HepG2 (cell line): ENCODE measurements around the gene HES7. TPM values are rescaled to one million over a fixed set of nuclear protein-coding genes. Genes with fewer than 3 reads are reported as not detected.

Experiments
- ELF3 ChIP-seq: IDR thresholded peaks from 2 replicates; pipeline ENCODE4 v1.6.1; 2016; ENCODE audit warnings: missing genetic modification reagents, missing compliant biosample characterization
- MED1 ChIP-seq: sonication (generic); formaldehyde crosslinking; IDR thresholded peaks from 2 replicates; pipeline ENCODE4 v1.4.0; 2020; ENCODE audit warnings: missing genetic modification reagents
- RBM39 ChIP-seq: fragments of 200-400 bp; formaldehyde crosslinking; IDR thresholded peaks from one replicate; pipeline ENCODE4 v1.6.1; 2018; ENCODE audit warnings: antibody characterized with exemption, mild to moderate bottlenecking, low read depth, low read length; ENCODE audit not compliant: poor library complexity, severe bottlenecking
- TP53 ChIP-seq: sonication (generic); formaldehyde crosslinking; conservative IDR thresholded peaks from 2 replicates; pipeline ENCODE4 v1.4.0; 2020; ENCODE audit warnings: missing genetic modification reagents
- ZNF234 ChIP-seq: sonication (generic); formaldehyde crosslinking; conservative IDR thresholded peaks from 2 replicates; pipeline ENCODE4 v1.5.1; 2020; ENCODE audit warnings: mild to moderate bottlenecking, missing genetic modification reagents
- ZNF350 ChIP-seq: sonication (generic); formaldehyde crosslinking; IDR thresholded peaks from 2 replicates; pipeline ENCODE4 v1.4.0; 2020; ENCODE audit warnings: mild to moderate bottlenecking, low read depth, missing genetic modification reagents, borderline replicate concordance
- ZNF646 ChIP-seq: sonication (generic); formaldehyde crosslinking; IDR thresholded peaks from 2 replicates; pipeline ENCODE4 v1.9.0; 2021; ENCODE audit warnings: mild to moderate bottlenecking, missing genetic modification reagents
- ZNF800 ChIP-seq: sonication (generic); formaldehyde crosslinking; IDR thresholded peaks from 2 replicates; pipeline ENCODE4 v1.4.0; 2020; ENCODE audit warnings: missing genetic modification reagents
- polyA plus RNA-seq, 8 experiments: library from polyadenylated mRNA; depleted of rRNA in 3 of 8; stranded (reverse) in 7 of 8; unstranded in 1 of 8; fragments of >200 nt; fragmentation: Illumina TruSeq in 4 of 8; extraction: Trizol in 4 of 8; gene quantifications; 2 replicates each; pipeline versions ENCODE4 v1.2.1 to v1.2.3, GENCODE V29; 2011 to 2016; ENCODE audit warnings: low read depth in 4 of 8, missing spikeins in 1 of 8, mixed read lengths in 1 of 8; ENCODE audit not compliant: insufficient read depth in 1 of 8
- total RNA-seq, 5 experiments: library from RNA; depleted of rRNA; stranded (reverse); fragments of >200 nt; fragmentation: Illumina TruSeq; extraction: Trizol; gene quantifications; 2 replicates each; pipeline ENCODE4 v1.2.3, GENCODE V29; 2016; ENCODE audit warnings: low read depth in 1 of 5
- TF ChIP-seq, protein P1 (sequence below): sonication (generic); formaldehyde crosslinking; IDR thresholded peaks from 2 replicates; pipeline ENCODE4 v1.4.0; 2020; ENCODE audit warnings: missing genetic modification reagents
- TF ChIP-seq, protein P2 (sequence below): sonication (generic); formaldehyde crosslinking; IDR thresholded peaks from 2 replicates; pipeline ENCODE4 v1.4.0; 2020; ENCODE audit warnings: missing genetic modification reagents

Gene HES7
- total and polyA plus RNA-seq, 2 of the 13 experiments (the other 11 are each of a cell fraction or from before 2014, with no cell fraction given), result not detected

- TF ChIP-seq ZNF800 (CRISPR knock-in tag) (peak; percentile 76; the same call in 1 of the 2 replicates), ELF3 (CRISPR knock-in tag) (peak; percentile 93), TP53 (CRISPR knock-in tag) (peak; percentile 95; the same call in 1 of the 2 replicates), RBM39 (no peak), ZNF646 (no peak), ZNF234 (0 out of 2 replicates have a peak, but pooled peaks have one; percentile 75), MED1 (peak; percentile 100), ZNF350 (no peak)
- TF ChIP-seq, protein P1, sequence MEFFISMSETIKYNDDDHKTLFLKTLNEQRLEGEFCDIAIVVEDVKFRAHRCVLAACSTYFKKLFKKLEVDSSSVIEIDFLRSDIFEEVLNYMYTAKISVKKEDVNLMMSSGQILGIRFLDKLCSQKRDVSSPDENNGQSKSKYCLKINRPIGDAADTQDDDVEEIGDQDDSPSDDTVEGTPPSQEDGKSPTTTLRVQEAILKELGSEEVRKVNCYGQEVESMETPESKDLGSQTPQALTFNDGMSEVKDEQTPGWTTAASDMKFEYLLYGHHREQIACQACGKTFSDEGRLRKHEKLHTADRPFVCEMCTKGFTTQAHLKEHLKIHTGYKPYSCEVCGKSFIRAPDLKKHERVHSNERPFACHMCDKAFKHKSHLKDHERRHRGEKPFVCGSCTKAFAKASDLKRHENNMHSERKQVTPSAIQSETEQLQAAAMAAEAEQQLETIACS (CRISPR knock-in tag), result peak; percentile 46; the same call in 1 of the 2 replicates
- TF ChIP-seq, protein P2, sequence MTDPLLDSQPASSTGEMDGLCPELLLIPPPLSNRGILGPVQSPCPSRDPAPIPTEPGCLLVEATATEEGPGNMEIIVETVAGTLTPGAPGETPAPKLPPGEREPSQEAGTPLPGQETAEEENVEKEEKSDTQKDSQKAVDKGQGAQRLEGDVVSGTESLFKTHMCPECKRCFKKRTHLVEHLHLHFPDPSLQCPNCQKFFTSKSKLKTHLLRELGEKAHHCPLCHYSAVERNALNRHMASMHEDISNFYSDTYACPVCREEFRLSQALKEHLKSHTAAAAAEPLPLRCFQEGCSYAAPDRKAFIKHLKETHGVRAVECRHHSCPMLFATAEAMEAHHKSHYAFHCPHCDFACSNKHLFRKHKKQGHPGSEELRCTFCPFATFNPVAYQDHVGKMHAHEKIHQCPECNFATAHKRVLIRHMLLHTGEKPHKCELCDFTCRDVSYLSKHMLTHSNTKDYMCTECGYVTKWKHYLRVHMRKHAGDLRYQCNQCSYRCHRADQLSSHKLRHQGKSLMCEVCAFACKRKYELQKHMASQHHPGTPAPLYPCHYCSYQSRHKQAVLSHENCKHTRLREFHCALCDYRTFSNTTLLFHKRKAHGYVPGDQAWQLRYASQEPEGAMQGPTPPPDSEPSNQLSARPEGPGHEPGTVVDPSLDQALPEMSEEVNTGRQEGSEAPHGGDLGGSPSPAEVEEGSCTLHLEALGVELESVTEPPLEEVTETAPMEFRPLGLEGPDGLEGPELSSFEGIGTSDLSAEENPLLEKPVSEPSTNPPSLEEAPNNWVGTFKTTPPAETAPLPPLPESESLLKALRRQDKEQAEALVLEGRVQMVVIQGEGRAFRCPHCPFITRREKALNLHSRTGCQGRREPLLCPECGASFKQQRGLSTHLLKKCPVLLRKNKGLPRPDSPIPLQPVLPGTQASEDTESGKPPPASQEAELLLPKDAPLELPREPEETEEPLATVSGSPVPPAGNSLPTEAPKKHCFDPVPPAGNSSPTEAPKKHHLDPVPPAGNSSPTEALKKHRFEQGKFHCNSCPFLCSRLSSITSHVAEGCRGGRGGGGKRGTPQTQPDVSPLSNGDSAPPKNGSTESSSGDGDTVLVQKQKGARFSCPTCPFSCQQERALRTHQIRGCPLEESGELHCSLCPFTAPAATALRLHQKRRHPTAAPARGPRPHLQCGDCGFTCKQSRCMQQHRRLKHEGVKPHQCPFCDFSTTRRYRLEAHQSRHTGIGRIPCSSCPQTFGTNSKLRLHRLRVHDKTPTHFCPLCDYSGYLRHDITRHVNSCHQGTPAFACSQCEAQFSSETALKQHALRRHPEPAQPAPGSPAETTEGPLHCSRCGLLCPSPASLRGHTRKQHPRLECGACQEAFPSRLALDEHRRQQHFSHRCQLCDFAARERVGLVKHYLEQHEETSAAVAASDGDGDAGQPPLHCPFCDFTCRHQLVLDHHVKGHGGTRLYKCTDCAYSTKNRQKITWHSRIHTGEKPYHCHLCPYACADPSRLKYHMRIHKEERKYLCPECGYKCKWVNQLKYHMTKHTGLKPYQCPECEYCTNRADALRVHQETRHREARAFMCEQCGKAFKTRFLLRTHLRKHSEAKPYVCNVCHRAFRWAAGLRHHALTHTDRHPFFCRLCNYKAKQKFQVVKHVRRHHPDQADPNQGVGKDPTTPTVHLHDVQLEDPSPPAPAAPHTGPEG, result peak; percentile 84
These were observed 49.4 kb upstream of the HES7 start (continued) for GRCh38 chr17:8173056-8173870.
